Heart right ventricle (tissue), 16 donors: ENCODE data around the gene CCDC197. TPM values are rescaled to one million over a fixed set of nuclear protein-coding genes. Genes with fewer than 3 reads are reported as not detected.
A peak's percentile ranks its signal among the peaks of the same experiment; 100 is the strongest.

Experiments
- ATAC-seq, 8 donors: fragments of 200-7000 bp; cut with Tn5 transposase; one replicate each; pipeline ENCODE4 v1.9.1; 2020; ENCODE audit warnings: mild to moderate bottlenecking in 8 of 8, moderate library complexity in 8 of 8, moderate number of reproducible peaks in 1 of 8
- DNase-seq, 2 donors: peaks; one replicate each; pipeline ENCODE4 v3.0.0-alpha.2; 2020
- H3K27ac ChIP-seq, 10 donors: fragments of 200-600 bp; sonication (generic) in 2 of 10; one replicate each; pipeline versions ENCODE4 v1.5.0 to v1.8.0; 2020 to 2022; ENCODE audit warnings: mild to moderate bottlenecking in 3 of 10
- H3K27me3 ChIP-seq, 7 donors: fragments of 200-600 bp; one replicate each; pipeline ENCODE4 v1.8.0; 2021 to 2022; ENCODE audit warnings: mild to moderate bottlenecking in 2 of 7
- H3K36me3 ChIP-seq, 9 donors: fragments of 200-600 bp; sonication (generic) in 1 of 9; one replicate each; pipeline versions ENCODE4 v1.5.0 to v1.8.0; 2020 to 2022; ENCODE audit warnings: mild to moderate bottlenecking in 2 of 9
- H3K4me1 ChIP-seq, 9 donors: fragments of 200-600 bp; sonication (generic) in 1 of 9; one replicate each; pipeline versions ENCODE4 v1.5.0 to v1.8.0; 2020 to 2022; ENCODE audit warnings: mild to moderate bottlenecking in 4 of 9
- H3K4me3 ChIP-seq, 10 donors: fragments of 200-600 bp; sonication (generic) in 2 of 10; one replicate each; pipeline versions ENCODE4 v1.5.0 to v1.8.0; 2020 to 2022; ENCODE audit warnings: mild to moderate bottlenecking in 7 of 10, moderate library complexity in 2 of 10
- H3K9me3 ChIP-seq, 11 donors: fragments of 200-600 bp in 10 of 11; sonication (generic) in 2 of 11; one replicate each; pipeline versions ENCODE4 v1.5.0 to v1.8.0; 2013 to 2022; ENCODE audit warnings: mild to moderate bottlenecking in 2 of 11, control low read depth in 1 of 11, moderate library complexity in 1 of 11
- WGBS, 2 donors: extraction: QIAGEN DNeasy Blood & Tissue Kit; methylation state at CpG; one replicate each; pipeline ENCODE4 v1.1.7; 2013; ENCODE audit warnings: inconsistent platforms in 1 of 2; 5-methylcytosine and 5-hydroxymethylcytosine counted together
- intact Hi-C, 10 donors: fragments of 100-400 bp; cut with DNase I; formaldehyde crosslinking; loops; one replicate each; pipeline versions ENCODE4 v1.11.1 to v1.14.2; 2022
- polyA plus RNA-seq, 2 donors: library from polyadenylated mRNA; stranded (reverse); fragments of 200-250 nt; gene quantifications; one replicate each; pipeline ENCODE4 v1.2.3, GENCODE V29; 2013
- total RNA-seq, 10 donors: library from RNA; stranded (reverse); fragmentation: NEBNext Ultra II Directional in 3 of 10; extraction: Animal tissue kit (Norgen Biotek cat#: 25700) in 3 of 10; gene quantifications; one replicate each; pipeline versions ENCODE4 v1.2.1 to v1.2.4, GENCODE V29; 2021 to 2023
- TF ChIP-seq, protein P1 (sequence below), 9 donors: fragments of 200-600 bp; sonication (generic) in 2 of 9; IDR thresholded peaks; one replicate each; pipeline versions ENCODE4 v1.5.0 to v1.8.0; 2021 to 2022; ENCODE audit warnings: antibody characterized with exemption in 9 of 9, mild to moderate bottlenecking in 5 of 9, moderate library complexity in 1 of 9
- donor health status: Arrhythmogenic right ventricular cardiomyopathy.
- donor health status: ischemic (EF 13 %, LVEDD 7.1; RV severe dilation, severe dysfunction).
- donor health status: healthy with polysubstance abuse.
- donor health status: DM: no; HTN: yes; CAD: no.
- donor health status: DM: no; HTN: no; CAD: no.
- donor health status: ischemic (EF 25% LVEDD 6.9; RV normal size, moderate dysfunction).
- donor health status: ischemic (EF 25% LVEDD 5.7; RV mildly dilated, moderate dysfunction).
- donor health status: healthy.
- donor health status: DM: yes; HTN: yes; CAD: no.
- donor health status: Ischemic cardiomyopathy.
- donor health status: ischemic (EF 35%, LVEDD 5.7; RV mildly dilated, moderate dysfunction).
- donor health status: nonischemic (EF 11% LVEDD 7.7; RV severe dilation, severe dysfunction).
- donor health status: DM: yes; HTN: yes; CAD: no.
- donor health status: PGD.
- donor health status: ischemic (EF 29% LVEDD 5.4; RV normal size, mild dysfunction).
- donor health status: nonischemic (EF 23%, LVEDD 6.1; RV moderate dilation, normal function).

The CCDC197 gene
- total and polyA plus RNA-seq, 12 donors = 0.40 to 1.6 (median 0.86) TPM; not detected in 2

DNA sequence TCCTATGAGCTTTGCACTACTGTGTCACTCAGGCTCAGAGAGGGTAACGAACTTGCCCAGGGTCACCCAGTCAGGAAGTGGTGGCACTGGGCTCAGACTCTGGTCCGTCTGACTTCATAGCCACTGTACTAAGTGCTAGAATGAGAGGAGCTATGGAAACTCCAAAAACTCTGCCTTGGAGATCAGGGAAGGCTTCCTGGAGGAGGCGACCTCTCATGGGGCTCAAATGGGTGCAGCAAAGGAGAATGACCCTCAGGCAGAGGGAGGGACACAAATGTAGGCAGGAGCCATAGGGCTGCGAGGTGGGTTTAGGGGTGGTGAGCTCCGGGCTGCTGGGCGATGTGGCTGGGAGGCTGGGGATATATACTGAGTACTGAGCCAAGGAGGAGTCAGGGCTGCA, 3.2 kb downstream of the CCDC197 start:
- WGBS, 2 donors = 87 to 90% methylated on average over 6 of the region's 6 CpGs
- TF ChIP-seq, protein P1, sequence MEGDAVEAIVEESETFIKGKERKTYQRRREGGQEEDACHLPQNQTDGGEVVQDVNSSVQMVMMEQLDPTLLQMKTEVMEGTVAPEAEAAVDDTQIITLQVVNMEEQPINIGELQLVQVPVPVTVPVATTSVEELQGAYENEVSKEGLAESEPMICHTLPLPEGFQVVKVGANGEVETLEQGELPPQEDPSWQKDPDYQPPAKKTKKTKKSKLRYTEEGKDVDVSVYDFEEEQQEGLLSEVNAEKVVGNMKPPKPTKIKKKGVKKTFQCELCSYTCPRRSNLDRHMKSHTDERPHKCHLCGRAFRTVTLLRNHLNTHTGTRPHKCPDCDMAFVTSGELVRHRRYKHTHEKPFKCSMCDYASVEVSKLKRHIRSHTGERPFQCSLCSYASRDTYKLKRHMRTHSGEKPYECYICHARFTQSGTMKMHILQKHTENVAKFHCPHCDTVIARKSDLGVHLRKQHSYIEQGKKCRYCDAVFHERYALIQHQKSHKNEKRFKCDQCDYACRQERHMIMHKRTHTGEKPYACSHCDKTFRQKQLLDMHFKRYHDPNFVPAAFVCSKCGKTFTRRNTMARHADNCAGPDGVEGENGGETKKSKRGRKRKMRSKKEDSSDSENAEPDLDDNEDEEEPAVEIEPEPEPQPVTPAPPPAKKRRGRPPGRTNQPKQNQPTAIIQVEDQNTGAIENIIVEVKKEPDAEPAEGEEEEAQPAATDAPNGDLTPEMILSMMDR (IDR thresholded peaks at IDR 0.05) = no peak
- no peak for DNase-seq

DNA sequence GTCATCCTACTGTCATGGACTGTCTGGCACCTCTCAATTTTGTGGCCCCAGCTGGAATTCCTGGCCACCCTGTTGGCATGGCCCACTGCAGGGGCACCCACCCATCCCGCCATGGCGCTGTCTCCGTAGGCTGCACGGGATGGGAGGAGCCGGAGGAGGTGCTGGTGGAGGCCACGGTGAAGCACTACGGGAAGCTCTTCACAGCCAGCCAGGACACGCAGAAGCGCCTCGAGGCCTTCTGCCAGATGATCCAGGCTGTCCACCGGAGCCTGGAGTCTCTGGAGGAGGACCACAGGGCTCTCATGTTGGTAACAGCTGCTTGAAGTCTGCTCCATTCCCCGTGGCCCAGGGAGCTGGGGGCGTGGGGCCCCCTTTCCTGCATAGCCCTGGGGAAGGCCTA, 3.9 kb downstream of the CCDC197 start:
- H3K4me3 ChIP-seq = no peak overlapping the region
- TF ChIP-seq, protein P1 (IDR thresholded peaks at IDR 0.05) = no peak
- intact Hi-C loops = loop anchor here in 9 of 10 donors (1.0 to 10.0 kb wide), 7 partner anchors 44 to 349 kb away; no protein-coding TSS in a partner anchor
- peak in 3 of 8 donors; percentile 6 to 13 (median 8) for ATAC-seq
- no peaks in the 10 kb centered on the region for H3K36me3 ChIP-seq
- no peak for DNase-seq
- H3K9me3 ChIP-seq = no peaks in the 10 kb centered on the region
- peaks cover 0 to 22% (median 0%) of the 10 kb centered on the region in 7 donors for H3K27me3 ChIP-seq
- no peak overlapping the region for H3K27ac ChIP-seq
- 60 to 61% methylated on average over 13 of the region's 13 CpGs for WGBS, 2 donors
- peaks cover 4 to 39% (median 21%) of the 10 kb centered on the region in 9 donors for H3K4me1 ChIP-seq

More for the DNA sequence above, 3.2 kb downstream of the CCDC197 start:
- H3K36me3 ChIP-seq = no peaks in the 10 kb centered on the region
- no peak overlapping the region for H3K4me3 ChIP-seq
- H3K27ac ChIP-seq = no peak overlapping the region
- intact Hi-C loops = loop anchor here in 8 of 10 donors (2.0 to 10.0 kb wide), 6 partner anchors 43 to 348 kb away; no protein-coding TSS in a partner anchor
- no peak for ATAC-seq
- peaks cover 7 to 46% (median 26%) of the 10 kb centered on the region in 9 donors for H3K4me1 ChIP-seq
- H3K9me3 ChIP-seq = no peaks in the 10 kb centered on the region
- peaks cover 0 to 16% (median 0%) of the 10 kb centered on the region in 7 donors for H3K27me3 ChIP-seq

DNA sequence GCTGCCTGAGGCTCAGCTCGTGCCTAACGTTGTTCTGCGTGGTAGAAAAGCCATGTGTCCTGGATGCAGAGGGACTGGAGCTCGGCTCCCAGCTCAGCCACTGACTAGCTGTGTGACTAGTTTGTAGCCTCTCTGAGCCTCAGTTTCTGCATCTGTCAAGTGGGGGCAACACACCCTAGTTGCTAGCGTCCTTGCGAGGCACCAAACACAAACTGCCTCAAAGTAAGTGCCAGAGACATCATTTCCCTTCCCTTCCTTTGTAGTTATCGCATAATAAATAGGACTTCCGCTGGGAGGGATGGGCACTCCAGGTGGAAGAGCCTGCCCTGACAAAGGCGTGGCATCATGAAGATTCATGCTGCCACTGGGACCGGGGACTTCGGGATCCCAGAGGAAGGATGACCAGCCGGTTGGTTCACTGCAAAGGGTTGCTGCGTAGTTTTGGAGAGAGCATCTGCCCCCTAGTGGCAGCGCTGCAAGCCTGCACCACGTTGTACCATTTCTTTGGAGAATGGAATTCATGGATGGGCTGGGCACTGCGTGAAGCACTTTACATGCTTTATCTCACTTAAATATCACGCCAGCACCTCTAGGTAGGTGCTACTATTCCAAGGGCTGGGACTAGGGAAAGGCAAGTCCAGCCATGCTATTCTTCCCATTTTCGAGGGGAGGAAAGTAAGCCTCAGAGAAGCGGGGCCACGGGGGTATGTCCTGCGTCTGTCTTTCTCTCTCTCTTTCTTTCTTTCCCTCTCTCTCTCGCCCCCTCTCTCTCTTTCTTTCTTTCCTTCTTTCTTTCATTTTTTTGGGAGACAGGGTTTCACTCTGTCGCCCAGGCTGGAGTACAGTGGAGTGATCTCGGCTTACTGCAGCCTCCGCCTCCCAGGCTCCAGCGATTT, 4.6 kb downstream of the CCDC197 start:
- DNase-seq = peak; percentile 38 to 49
- Histone ChIP-seq H3K27me3 (peaks cover 0 to 22% (median 0%) of the 10 kb centered on the region in 7 donors), H3K27ac (no peak overlapping the region), H3K9me3 (no peaks in the 10 kb centered on the region), H3K36me3 (no peaks in the 10 kb centered on the region), H3K4me3 (no peak overlapping the region), H3K4me1 (peaks cover 3 to 31% (median 17%) of the 10 kb centered on the region in 9 donors)
- intact Hi-C loops = loop anchor here (1.0 to 10.0 kb wide), 7 partner anchors 44 to 349 kb away; no protein-coding TSS in a partner anchor
- ATAC-seq = peak; percentile 67 to 85 (median 80)
- TF ChIP-seq, protein P1 (IDR thresholded peaks at IDR 0.05) = peak; percentile 91 to 98 (median 97)
- WGBS, 2 donors = 39 to 42% methylated on average over 26 of the region's 26 CpGs

DNA sequence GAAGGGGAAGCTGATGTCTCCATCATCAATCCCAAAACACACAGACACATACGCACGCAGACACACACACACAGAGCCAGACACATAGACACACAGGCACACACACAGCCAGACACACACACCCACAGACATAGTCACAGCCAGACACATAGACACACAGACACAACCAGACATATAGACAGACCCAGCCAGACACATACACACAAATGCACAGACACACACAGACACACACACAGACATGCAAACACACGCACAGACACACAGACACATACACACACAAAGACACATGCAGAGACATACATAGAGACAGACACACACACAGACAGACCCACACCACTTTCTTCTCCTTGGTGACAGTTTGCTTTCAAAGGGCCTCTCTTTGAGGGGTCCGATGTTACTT, 6.3 kb downstream of the CCDC197 start:
- ATAC-seq (no peak), DNase-seq (no peak)
- H3K27me3 ChIP-seq = peaks cover 0 to 22% (median 0%) of the 10 kb centered on the region in 7 donors
- intact Hi-C loops = loop anchor here in 6 of 10 donors (2.0 to 10.0 kb wide), 6 partner anchors 46 to 351 kb away; no protein-coding TSS in a partner anchor
- H3K36me3 ChIP-seq = no peaks in the 10 kb centered on the region
- WGBS, 2 donors = 77 to 78% methylated on average over 4 of the region's 4 CpGs
- peaks cover 0 to 21% (median 9%) of the 10 kb centered on the region in 9 donors for H3K4me1 ChIP-seq
- H3K27ac ChIP-seq = no peak overlapping the region
- TF ChIP-seq, protein P1 (IDR thresholded peaks at IDR 0.05) = no peak
- no peak overlapping the region for H3K4me3 ChIP-seq
- H3K9me3 ChIP-seq = no peaks in the 10 kb centered on the region
